Endodermal cell (in vitro differentiated cells): Measurements from ENCODE around the gene EMP3. TPM values are rescaled to one million over a fixed set of nuclear protein-coding genes. Genes with fewer than 3 reads are reported as not detected.
A peak's percentile ranks its signal among the peaks of the same experiment; 100 is the strongest.

Source experiments
- DNase-seq: peaks from one replicate; pipeline ENCODE4 v3.0.0-alpha.2; 2017
- H3K27ac ChIP-seq: 2 replicates; pipeline ENCODE4 v1.5.1; 2013; ENCODE audit warnings: mild to moderate bottlenecking, low read depth, low read length, moderate library complexity
- H3K27me3 ChIP-seq: 2 replicates; pipeline ENCODE4 v1.6.1; 2013; ENCODE audit warnings: mild to moderate bottlenecking, low read length, moderate library complexity; ENCODE audit not compliant: insufficient read depth, control insufficient read depth, poor library complexity, severe bottlenecking
- H3K36me3 ChIP-seq: 2 replicates; pipeline ENCODE4 v1.7.0; 2013; ENCODE audit warnings: mild to moderate bottlenecking, low read length, moderate library complexity; ENCODE audit not compliant: control insufficient read depth, insufficient read depth
- H3K4me1 ChIP-seq: one replicate; pipeline ENCODE4 v1.7.0; 2013; ENCODE audit warnings: low read length; ENCODE audit not compliant: control insufficient read depth, insufficient read depth
- H3K4me3 ChIP-seq: 2 replicates; pipeline ENCODE4 v1.5.1; 2013; ENCODE audit warnings: mild to moderate bottlenecking, low read length, moderate library complexity
- H3K9ac ChIP-seq: 2 replicates; pipeline ENCODE4 v1.6.1; 2013; ENCODE audit warnings: mild to moderate bottlenecking, low read length, moderate library complexity; ENCODE audit not compliant: poor library complexity, severe bottlenecking; ENCODE audit errors: extremely low read depth
- H3K9me3 ChIP-seq: 2 replicates; pipeline ENCODE4 v1.6.1; 2013; ENCODE audit warnings: mild to moderate bottlenecking, low read length, moderate library complexity; ENCODE audit not compliant: control insufficient read depth
- H3K27ac Mint-ChIP-seq: 2 replicates; pipeline ENCODE4 v1.8.0; 2020; ENCODE audit warnings: mixed read lengths
- H3K27me3 Mint-ChIP-seq: 2 replicates; pipeline ENCODE4 v1.8.0; 2021; ENCODE audit warnings: mild to moderate bottlenecking, mixed read lengths; ENCODE audit not compliant: insufficient read depth
- H3K36me3 Mint-ChIP-seq: 2 replicates; pipeline ENCODE4 v1.8.0; 2020; ENCODE audit warnings: low read depth, mixed read lengths
- H3K4me1 Mint-ChIP-seq: 2 replicates; pipeline ENCODE4 v1.8.0; 2020; ENCODE audit warnings: mixed read lengths
- H3K4me3 Mint-ChIP-seq: 2 replicates; pipeline ENCODE4 v1.8.0; 2020; ENCODE audit warnings: mild to moderate bottlenecking, moderate library complexity, mixed read lengths
- H3K9me3 Mint-ChIP-seq: 2 replicates; pipeline ENCODE4 v1.8.0; 2020; ENCODE audit warnings: mild to moderate bottlenecking, mixed read lengths
- WGBS, 2 experiments: methylation state at CpG; one replicate each; pipeline versions ENCODE4 v1.1.5 to v1.1.7; 2013; ENCODE audit warnings: missing lambda C conversion rate in 2 of 2, mixed read lengths in 1 of 2; ENCODE audit not compliant: insufficient coverage in 1 of 2, insufficient read length in 1 of 2; 5-methylcytosine and 5-hydroxymethylcytosine counted together
- total RNA-seq, 2 donors: library from RNA; stranded (reverse); fragmentation: NEBNext Ultra II Directional in 1 of 2; extraction: Animal tissue kit (Norgen Biotek cat#: 25700) in 1 of 2; gene quantifications; 2 replicates in 1 of 2; 3 replicates in 1 of 2; pipeline ENCODE4 v1.2.1, GENCODE V29; 2021
- TF ChIP-seq, protein P1 (sequence below): fragments of 200-600 bp; sonication (generic); conservative IDR thresholded peaks from 2 replicates; pipeline ENCODE4 v1.5.0; 2021; ENCODE audit warnings: antibody characterized with exemption, mild to moderate bottlenecking

Gene EMP3
- total RNA-seq, 2 donors from 2014 or later, result 3.5 TPM

DNA sequence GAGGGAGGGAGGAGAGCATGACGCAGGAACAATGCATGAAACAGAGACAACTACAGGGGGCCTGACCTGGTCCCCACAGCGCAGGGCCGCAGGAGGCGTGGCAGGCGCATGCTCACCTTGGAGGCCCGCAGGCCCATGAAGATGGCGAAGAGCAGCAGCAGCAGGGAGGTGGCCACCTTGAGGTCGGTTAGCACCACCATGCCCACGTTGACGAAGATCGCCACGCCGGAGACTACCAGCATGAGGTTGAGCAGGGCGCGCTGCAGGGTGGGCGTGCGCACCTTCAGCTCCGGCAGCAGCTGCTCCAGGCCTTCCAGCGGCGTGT lies 17.0 kb downstream of the EMP3 start:
- Histone ChIP-seq H3K36me3 (no peaks in the 10 kb centered on the region), H3K9ac (no peak overlapping the region), H3K4me3 (no peak overlapping the region), H3K27ac (no peak overlapping the region), H3K4me1 (no peaks in the 10 kb centered on the region), H3K9me3 (no peaks in the 10 kb centered on the region), H3K27me3 (no peaks in the 10 kb centered on the region)
- Mint-ChIP-seq H3K4me1 (no peaks in the 10 kb centered on the region), H3K4me3 (no peak overlapping the region), H3K9me3 (no peaks in the 10 kb centered on the region), H3K27me3 (no peaks in the 10 kb centered on the region), H3K27ac (no peak overlapping the region), H3K36me3 (no peaks in the 10 kb centered on the region)
- TF ChIP-seq, protein P1, sequence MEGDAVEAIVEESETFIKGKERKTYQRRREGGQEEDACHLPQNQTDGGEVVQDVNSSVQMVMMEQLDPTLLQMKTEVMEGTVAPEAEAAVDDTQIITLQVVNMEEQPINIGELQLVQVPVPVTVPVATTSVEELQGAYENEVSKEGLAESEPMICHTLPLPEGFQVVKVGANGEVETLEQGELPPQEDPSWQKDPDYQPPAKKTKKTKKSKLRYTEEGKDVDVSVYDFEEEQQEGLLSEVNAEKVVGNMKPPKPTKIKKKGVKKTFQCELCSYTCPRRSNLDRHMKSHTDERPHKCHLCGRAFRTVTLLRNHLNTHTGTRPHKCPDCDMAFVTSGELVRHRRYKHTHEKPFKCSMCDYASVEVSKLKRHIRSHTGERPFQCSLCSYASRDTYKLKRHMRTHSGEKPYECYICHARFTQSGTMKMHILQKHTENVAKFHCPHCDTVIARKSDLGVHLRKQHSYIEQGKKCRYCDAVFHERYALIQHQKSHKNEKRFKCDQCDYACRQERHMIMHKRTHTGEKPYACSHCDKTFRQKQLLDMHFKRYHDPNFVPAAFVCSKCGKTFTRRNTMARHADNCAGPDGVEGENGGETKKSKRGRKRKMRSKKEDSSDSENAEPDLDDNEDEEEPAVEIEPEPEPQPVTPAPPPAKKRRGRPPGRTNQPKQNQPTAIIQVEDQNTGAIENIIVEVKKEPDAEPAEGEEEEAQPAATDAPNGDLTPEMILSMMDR, result no peak
- no peak for DNase-seq
- 84 to 86% methylated on average over 20 of the region's 20 CpGs for WGBS, 2 experiments

DNA sequence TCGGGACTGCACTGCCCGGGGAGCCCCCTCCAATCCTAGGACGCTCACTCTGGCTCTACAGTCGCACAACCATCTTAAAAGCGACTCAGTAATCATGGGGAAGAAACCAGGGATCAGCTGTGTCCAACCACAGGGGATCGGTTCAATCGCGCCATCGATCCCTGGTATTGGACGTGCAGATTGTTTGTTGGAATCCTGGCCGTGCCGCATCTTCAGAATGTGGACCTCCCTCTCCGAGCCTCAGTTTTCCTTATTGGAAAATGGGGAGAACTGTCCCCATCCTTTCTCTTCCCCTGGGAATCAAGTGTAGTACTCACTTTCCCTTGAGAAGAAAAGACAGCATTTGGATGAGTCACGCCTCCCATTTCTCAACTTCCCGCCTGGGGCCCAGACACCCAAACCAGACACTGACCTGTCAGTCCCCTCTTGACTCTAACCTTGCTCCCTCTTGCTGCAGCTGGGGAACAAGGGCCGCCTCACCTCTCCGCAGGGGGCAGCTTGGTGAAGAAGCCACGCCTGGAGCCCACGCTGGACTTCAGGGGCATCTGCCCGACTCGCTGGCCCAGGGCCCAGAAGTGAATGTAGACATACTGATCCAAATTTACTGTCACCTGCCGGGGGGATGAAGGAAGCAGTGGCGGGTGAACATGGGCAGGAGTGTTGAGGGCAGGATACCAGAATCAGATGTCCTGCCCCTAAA lies 17.6 kb downstream of the EMP3 start:
- no peak overlapping the region for H3K4me3 ChIP-seq
- H3K9me3 ChIP-seq, result no peaks in the 10 kb centered on the region
- Mint-ChIP-seq H3K4me3 (no peak overlapping the region), H3K27ac (no peak overlapping the region), H3K9me3 (no peaks in the 10 kb centered on the region), H3K27me3 (no peaks in the 10 kb centered on the region), H3K36me3 (no peaks in the 10 kb centered on the region), H3K4me1 (no peaks in the 10 kb centered on the region)
- no peaks in the 10 kb centered on the region for H3K4me1 ChIP-seq
- TF ChIP-seq, protein P1, result no peak
- 91 to 92% methylated on average over 23 of the region's 23 CpGs for WGBS, 2 experiments
- H3K9ac ChIP-seq, result no peak overlapping the region
- H3K27ac ChIP-seq, result no peak overlapping the region
- no peak for DNase-seq
- no peaks in the 10 kb centered on the region for H3K36me3 ChIP-seq
- H3K27me3 ChIP-seq, result no peaks in the 10 kb centered on the region

DNA sequence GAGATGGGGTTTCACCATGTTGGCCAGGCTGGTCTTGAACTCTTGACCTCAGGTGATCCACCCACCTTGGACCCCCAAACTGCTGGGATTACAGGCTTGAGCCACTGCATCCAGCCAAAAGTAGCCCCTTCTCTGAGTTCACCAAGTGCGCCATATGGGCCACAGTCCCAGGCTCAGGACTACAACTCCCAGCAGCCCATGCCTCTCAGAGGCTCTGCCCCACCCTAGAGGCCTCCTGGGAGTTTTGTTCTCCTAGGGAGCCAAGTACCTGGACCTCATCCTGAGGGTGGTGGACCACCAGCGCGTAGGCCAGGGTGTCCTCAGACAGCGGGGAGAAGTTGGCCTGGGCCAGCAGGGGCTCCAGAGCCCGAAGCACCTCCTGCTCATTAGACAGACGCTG lies 19.5 kb downstream of the EMP3 start:
- 94 to 97% methylated on average over 6 of the region's 6 CpGs for WGBS, 2 experiments
- Mint-ChIP-seq H3K36me3 (no peaks in the 10 kb centered on the region), H3K27me3 (no peaks in the 10 kb centered on the region), H3K4me3 (no peak overlapping the region), H3K27ac (no peak overlapping the region), H3K4me1 (no peaks in the 10 kb centered on the region), H3K9me3 (no peaks in the 10 kb centered on the region)
- Histone ChIP-seq H3K27ac (no peak overlapping the region), H3K9me3 (no peaks in the 10 kb centered on the region), H3K4me1 (no peaks in the 10 kb centered on the region), H3K4me3 (no peak overlapping the region), H3K27me3 (no peaks in the 10 kb centered on the region), H3K9ac (no peak overlapping the region), H3K36me3 (no peaks in the 10 kb centered on the region)
- DNase-seq, result peak; percentile 64
- TF ChIP-seq, protein P1, result no peak
